Ishikawa (cell line): ENCODE measurements around the gene RPS6KA2.

Experiments used
- MAX ChIP-seq: IDR thresholded peaks from 2 replicates; pipeline ENCODE4 v1.6.1; 2012
- NFIC ChIP-seq: IDR thresholded peaks from 2 replicates; pipeline ENCODE4 v1.6.1; 2012
- RAD21 ChIP-seq: IDR thresholded peaks from 2 replicates; pipeline ENCODE4 v1.6.1; 2012; ENCODE audit warnings: low read depth
- TEAD4 ChIP-seq: IDR thresholded peaks from 2 replicates; pipeline ENCODE4 v1.6.1; 2012

- TF ChIP-seq RAD21 (no peak), TEAD4 (no peak), MAX (no peak), NFIC (no peak)
Observed at GRCh38 chr6:166630462-166630861, 3.4 kb upstream of the RPS6KA2 start.
